ENCODE measurements around the gene EIF2A.

- TF ChIP-seq CTCF (IDR thresholded peaks at IDR 0.05) (no peak), POLR2AphosphoS5 (IDR thresholded peaks at IDR 0.05) (no peak), EP300 (IDR thresholded peaks at IDR 0.05) (no peak)
Measured at GRCh38 chr3:150582620-150583019, 36.0 kb downstream of the EIF2A start.
